Stimulated activated effector memory CD8-positive, alpha-beta T cell treated with anti-CD3 and anti-CD28 coated beads, Interleukin-12 subunit alpha, Interleukin-12 subunit beta, amount 100 ng/mL, for 72 hours (primary cell): ENCODE measurements around the gene TFB1M.
"Not testable (repeated sequence)": the region's sequence is repeated elsewhere in the genome, so short reads cannot be mapped to it uniquely, and the experiment has no call there.

Experiments
- ATAC-seq: fragments of 150-1000 bp; cut with Tn5 transposase; 2 replicates; pipeline ENCODE4 v1.10.0; 2021
- DNase-seq, 2 donors: peaks; one replicate each; pipeline ENCODE4 v3.0.0; 2021 to 2022; ENCODE audit warnings: low spot score in 2 of 2
- H3K27ac Mint-ChIP-seq: one replicate; pipeline ENCODE4 v1.8.0; 2022; ENCODE audit warnings: mild to moderate bottlenecking, mixed read lengths
- H3K36me3 Mint-ChIP-seq: one replicate; pipeline ENCODE4 v1.8.0; 2022; ENCODE audit warnings: mild to moderate bottlenecking, mixed read lengths
- H3K4me1 Mint-ChIP-seq: one replicate; pipeline ENCODE4 v1.8.0; 2022; ENCODE audit warnings: mixed read lengths
- H3K4me3 Mint-ChIP-seq: one replicate; pipeline ENCODE4 v1.8.0; 2022; ENCODE audit warnings: mild to moderate bottlenecking, mixed read lengths
- H3K9me3 Mint-ChIP-seq: one replicate; pipeline ENCODE4 v1.8.0; 2022; ENCODE audit warnings: mixed read lengths

Gene TFB1M

DNA sequence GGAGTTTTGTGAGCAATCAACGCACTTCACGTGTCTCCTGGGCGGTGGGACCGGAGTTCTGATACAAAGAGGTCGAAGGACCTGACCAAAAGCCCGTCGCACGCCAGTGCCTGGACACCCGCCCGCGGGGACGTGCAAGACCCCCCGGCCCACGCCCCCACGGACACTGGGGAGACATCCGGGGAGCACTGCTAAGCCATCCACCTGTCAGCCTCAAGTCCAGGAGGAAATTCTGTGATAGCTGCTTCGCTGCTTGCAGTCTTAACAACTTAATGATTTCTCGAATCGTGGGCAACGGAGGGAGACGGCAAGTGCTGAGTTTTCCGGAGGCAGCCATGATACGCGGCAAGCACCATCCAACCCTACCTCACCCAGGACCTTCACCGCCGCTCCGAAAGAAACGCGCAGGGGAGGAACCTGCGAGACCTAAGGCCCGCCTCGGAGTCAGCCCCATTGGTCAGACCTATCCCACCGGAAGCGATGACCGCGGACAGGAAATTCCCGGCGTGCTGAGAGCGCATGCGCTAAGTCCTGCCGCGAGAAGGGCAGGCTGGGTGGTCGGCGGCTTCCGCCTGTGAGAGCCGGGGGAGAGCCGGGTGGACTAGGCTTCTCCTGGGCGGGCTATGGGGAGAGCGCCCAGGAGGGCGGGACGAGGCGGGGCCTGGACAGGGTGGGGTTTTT is at the start of gene TFB1M:
Gene TFB1M, minus strand, starts transcription at position 393 of the 681 bp plus-strand sequence. Its CDS starts 56 bp downstream, at position 337.
- peak within 1 kb of the TSS; percentile 94 for H3K4me3 Mint-ChIP-seq
- no peaks in the 10 kb centered on the region for H3K9me3 Mint-ChIP-seq
- H3K27ac Mint-ChIP-seq, result peak within 1 kb of the TSS; percentile 97
- H3K36me3 Mint-ChIP-seq, result peaks cover 50% of the 10 kb centered on the region
- peak; percentile 96 to 100 for DNase-seq
- peaks cover 24% of the 10 kb centered on the region for H3K4me1 Mint-ChIP-seq
- ATAC-seq, result peak; percentile 97

DNA sequence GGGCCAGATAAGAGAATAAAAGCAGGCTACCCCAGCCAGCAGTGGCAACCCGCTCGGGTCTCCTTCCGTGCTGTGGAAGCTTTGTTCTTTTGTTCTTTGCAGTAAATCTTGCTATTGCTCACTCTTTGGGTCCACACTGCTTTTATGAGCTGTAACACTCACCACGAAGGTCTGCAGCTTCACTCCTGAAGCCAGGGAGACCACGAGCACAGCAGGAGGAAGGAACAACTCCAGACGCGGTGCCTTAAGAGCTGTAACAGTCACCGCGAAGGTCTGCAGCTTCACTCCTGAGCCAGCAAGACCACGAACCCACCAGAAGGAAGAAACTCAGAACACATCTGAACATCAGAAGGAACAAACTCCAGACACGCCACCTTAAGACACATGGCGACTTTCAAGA is 49.7 kb upstream of the TFB1M start:
- not testable (repeated sequence) for H3K36me3 Mint-ChIP-seq, H3K9me3 Mint-ChIP-seq, H3K4me1 Mint-ChIP-seq, DNase-seq, ATAC-seq, H3K4me3 Mint-ChIP-seq, H3K27ac Mint-ChIP-seq

DNA sequence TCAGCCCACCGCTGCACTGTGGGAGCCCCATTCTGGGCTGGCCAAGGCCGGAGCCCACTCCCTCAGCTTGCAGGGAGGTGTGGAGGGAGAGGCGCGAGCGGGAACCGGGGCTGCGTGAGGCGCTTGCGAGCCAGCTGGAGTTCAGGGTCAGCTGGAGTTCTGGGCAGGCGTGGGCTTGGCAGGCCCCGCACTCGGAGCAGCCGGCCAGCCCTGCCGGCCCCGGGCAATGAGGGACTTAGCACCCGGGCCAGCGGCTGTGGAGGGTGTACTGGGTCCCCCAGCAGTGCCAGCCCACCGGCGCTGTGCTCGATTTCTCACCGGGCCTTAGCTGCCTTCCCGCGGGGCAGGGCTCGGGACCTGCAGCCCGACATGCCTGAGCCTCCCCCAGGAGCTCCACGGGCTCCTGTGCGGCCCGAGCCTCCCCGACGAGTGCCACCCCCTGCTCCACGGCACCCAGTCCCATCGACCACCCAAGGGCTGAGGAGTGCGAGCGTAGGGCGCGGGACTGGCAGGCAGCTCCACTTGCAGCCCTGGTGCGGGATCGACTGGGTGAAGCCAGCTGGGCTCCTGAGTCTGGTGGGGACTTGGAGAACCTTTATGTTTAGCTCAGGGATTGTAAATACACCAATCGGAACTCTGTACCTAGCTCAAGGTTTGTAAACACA is 48.8 kb upstream of the TFB1M start:
- DNase-seq, H3K4me3 Mint-ChIP-seq, H3K27ac Mint-ChIP-seq, H3K36me3 Mint-ChIP-seq, H3K4me1 Mint-ChIP-seq, ATAC-seq, H3K9me3 Mint-ChIP-seq: not testable (repeated sequence)

DNA sequence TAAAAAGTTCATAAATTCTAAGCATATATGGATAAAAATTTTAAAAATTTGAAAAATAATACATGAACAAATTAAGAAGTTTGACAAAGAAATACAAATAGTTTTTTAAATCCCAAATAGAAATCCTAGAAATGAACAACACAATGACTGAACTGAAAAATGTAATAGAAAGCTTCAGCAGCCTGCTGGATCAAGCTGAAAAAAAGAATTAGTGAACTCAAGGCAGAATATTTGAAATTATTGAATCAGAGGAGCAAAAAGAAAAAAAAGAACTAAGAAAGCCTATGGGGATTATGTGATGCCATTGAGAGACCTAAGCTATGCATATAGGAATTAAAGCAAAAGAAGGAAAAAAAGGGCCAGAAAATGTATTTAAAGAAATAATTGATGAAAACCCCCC is 39.9 kb upstream of the TFB1M start:
- Mint-ChIP-seq H3K9me3 (peaks cover 9% of the 10 kb centered on the region), H3K4me3 (no peak overlapping the region), H3K36me3 (no peaks in the 10 kb centered on the region), H3K4me1 (no peaks in the 10 kb centered on the region), H3K27ac (no peak overlapping the region)
- DNase-seq (no peak), ATAC-seq (no peak)

DNA sequence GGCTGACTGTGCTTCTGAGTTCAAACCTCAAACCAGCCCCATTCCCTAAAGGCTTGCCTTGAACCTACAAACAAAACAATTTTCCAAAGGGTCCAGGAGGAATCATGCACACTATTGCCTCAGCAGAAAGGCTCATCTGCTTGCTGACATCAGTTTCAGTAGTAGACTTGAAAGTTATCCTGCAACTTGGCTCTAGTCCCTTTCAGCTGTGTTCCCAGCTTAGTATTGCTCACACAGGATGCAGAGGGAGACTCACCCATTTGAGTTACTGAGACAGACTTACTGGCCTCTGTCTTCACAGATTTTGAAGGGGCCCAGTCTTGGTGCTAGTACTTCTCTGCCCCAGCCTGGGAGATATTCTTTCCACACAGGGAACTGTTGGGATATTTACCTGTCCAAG is 38.5 kb upstream of the TFB1M start:
- peaks cover 4% of the 10 kb centered on the region for H3K4me1 Mint-ChIP-seq
- peaks cover 7% of the 10 kb centered on the region for H3K9me3 Mint-ChIP-seq
- H3K4me3 Mint-ChIP-seq, result no peak overlapping the region
- DNase-seq (no peak), ATAC-seq (no peak)
- no peak overlapping the region for H3K27ac Mint-ChIP-seq
- no peaks in the 10 kb centered on the region for H3K36me3 Mint-ChIP-seq

DNA sequence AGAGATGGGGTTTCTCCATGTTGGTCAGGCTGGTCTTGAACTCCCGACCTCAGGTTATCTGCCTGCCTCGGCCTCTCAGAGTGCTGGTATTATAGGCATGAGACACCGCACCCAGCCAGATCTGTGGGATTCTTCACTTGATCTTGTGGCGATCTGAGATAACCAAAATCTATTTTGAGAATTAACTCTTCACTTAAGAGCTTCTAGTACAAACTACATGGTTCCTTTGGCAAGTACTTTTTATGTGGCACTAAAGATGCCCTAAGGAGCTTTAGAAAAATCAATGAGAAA is 37.8 kb upstream of the TFB1M start:
- Mint-ChIP-seq H3K4me3 (no peak overlapping the region), H3K36me3 (no peaks in the 10 kb centered on the region), H3K9me3 (peaks cover 10% of the 10 kb centered on the region), H3K27ac (no peak overlapping the region), H3K4me1 (peaks cover 7% of the 10 kb centered on the region)
- ATAC-seq, result no peak
- no peak for DNase-seq

DNA sequence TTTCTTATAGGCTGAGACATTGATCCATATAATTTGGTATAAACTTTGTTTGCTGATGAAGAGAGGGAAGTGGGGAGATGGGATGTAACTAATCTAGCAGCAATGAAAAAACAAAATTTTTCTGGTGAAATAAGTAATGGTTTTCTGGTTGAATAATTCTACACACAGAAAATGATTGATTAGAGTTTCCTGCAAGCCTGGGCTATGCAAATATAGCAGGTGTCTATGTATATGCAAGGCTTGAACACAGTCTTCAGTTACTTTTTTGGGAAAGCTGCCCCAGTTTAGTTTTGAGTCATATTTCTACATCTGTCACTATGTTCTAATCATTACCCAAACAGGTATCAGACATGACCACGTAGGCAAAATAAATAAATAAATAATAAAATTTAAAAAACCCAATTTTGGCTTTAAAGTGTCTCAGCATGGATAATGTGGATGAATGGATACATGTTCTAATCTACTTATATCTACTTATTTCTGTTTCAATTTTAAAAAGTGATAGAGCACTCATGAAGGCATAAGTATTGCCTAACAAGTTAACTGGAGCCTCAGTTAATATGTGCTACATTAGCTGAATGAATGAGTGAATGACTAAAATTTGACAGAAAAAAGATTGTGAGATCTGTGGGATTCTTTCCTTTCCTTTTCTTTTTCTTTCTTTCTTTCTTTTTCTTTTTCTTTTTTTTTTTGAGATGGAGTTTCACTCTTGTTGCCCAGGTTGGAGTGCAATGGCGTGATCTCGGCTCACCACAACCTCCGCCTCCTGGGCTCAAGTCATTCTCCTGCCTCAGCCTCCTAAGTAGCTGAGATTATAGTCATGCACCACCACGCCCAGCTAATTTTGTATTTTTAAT is 37.2 kb upstream of the TFB1M start:
- Mint-ChIP-seq H3K36me3 (no peaks in the 10 kb centered on the region), H3K27ac (no peak overlapping the region), H3K9me3 (peaks cover 10% of the 10 kb centered on the region), H3K4me1 (peaks cover 7% of the 10 kb centered on the region), H3K4me3 (no peak overlapping the region)
- DNase-seq (no peak), ATAC-seq (no peak)

DNA sequence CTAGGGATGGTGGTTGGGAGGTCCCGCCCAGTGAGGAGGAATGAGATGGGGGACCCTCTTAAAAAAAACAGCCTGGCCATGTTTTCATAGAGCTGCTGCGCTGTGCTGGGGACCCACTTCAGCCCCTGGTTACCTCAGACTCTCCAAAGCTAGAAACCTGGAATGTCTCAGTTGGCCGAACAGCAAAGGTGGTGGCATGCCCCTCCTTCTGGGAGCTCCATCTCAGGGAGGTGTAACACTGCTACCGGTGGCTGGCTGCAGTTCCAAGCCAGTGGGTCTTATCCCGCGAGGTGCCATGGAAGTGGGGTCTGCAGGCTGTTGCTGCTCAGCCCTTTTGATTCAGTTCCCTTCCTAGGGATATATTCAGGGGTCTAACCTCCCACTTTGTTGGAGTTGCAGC is 35.7 kb upstream of the TFB1M start:
- Mint-ChIP-seq H3K9me3 (peaks cover 9% of the 10 kb centered on the region), H3K4me3 (no peak overlapping the region), H3K27ac (no peak overlapping the region), H3K4me1 (peaks cover 7% of the 10 kb centered on the region), H3K36me3 (no peaks in the 10 kb centered on the region)
- ATAC-seq (no peak), DNase-seq (no peak)

DNA sequence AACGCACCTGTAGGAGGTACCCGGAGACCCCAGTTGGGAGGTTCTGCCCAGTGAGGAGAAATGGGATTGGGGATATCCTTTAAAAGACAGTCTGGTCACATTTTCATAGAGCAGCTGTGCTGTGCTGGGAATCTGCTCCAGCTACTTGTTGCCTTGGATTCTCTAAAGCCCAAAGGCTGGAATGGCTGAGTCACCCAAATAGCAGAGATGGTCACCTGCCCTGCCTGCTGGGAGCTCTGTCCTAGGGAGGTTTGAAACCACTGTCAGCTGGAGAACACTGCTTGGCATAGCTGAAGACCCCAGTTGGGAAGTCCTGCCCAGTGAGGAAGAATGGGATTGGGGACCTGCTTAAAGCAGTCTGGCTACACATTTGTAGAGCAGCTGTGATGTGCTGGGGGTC is 34.8 kb upstream of the TFB1M start:
- H3K27ac Mint-ChIP-seq, result no peak overlapping the region
- H3K9me3 Mint-ChIP-seq, result peaks cover 4% of the 10 kb centered on the region
- H3K4me1 Mint-ChIP-seq, result peaks cover 7% of the 10 kb centered on the region
- DNase-seq, result no peak
- no peaks in the 10 kb centered on the region for H3K36me3 Mint-ChIP-seq
- no peak for ATAC-seq
- H3K4me3 Mint-ChIP-seq, result no peak overlapping the region

DNA sequence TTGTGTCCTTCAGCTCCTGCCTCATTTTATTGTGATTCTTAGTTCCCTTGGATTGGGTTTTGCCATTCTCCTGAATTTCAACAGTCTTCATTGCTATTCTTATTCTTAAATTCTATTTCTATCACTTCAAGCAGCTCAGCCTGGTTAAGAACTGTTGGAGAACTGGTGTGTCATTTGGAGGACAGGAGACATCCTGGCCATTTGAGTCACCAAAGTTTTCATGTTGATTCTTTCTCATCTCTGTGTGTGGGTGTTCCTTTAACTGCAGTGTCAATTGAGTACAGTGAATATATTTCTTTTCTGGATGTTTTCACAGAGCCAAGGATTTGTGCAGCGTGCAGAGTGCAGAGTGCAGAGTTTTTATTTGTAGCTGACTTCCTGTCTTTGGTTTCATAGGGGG is 33.5 kb upstream of the TFB1M start:
- DNase-seq (no peak), ATAC-seq (peak; percentile 76)
- Mint-ChIP-seq H3K4me3 (no peak overlapping the region), H3K27ac (no peak overlapping the region), H3K4me1 (peaks cover 7% of the 10 kb centered on the region), H3K36me3 (no peaks in the 10 kb centered on the region), H3K9me3 (peaks cover 3% of the 10 kb centered on the region)

DNA sequence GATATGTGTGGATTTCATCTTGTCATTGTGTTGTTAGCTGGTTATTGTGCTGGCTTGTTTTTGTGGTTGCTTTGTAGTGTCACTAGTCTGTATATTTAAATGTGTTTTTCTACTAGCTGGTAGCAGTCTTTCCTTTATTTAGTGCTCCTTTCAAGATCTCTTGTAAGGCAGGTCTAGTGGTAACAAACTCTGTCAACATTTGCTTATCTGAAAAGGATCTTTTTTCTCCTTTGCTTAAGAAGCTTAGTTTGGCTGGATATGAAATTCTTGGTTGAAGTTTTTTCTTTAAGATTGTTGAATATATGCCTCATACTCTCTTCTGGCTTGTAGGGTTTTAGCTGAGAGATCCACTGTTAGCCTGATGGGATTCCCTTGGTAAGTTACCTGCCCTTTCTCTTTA is 32.7 kb upstream of the TFB1M start:
- Mint-ChIP-seq H3K36me3 (no peaks in the 10 kb centered on the region), H3K27ac (no peak overlapping the region), H3K9me3 (peaks cover 3% of the 10 kb centered on the region), H3K4me1 (peaks cover 7% of the 10 kb centered on the region), H3K4me3 (no peak overlapping the region)
- ATAC-seq (no peak), DNase-seq (no peak)

DNA sequence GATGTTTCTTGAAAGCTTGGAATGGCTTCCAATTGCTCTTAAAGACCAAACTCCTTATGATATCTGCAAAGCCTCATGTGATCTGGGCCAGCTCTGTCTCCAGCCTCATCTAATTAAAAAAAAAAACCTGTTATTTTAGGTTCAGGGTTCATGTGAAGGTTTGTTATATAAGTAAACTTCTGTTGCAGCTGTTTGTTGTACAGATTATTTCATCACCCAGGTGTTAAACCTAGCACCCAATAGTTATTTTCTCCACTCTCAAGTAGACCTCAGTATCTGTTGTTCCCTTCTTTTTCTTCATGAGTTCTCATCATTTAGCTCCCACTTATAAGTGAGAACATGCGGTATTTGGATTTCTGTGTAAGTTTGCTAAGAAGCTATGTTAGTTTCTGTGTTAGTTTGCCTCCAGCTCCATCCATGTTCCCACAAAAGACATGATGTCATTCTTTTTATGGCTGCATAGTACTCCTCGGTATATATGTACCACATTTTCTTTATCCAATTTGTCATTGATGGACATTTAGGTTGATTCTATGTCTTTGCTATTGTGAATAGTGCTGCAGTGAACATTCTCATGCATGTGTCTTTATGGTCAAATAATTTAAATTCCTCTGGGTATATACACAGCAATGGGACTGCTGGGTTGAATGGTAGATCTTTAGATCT is 30.2 kb upstream of the TFB1M start:
- ATAC-seq (no peak), DNase-seq (no peak)
- no peak overlapping the region for H3K4me3 Mint-ChIP-seq
- H3K36me3 Mint-ChIP-seq, result no peaks in the 10 kb centered on the region
- peaks cover 6% of the 10 kb centered on the region for H3K9me3 Mint-ChIP-seq
- H3K27ac Mint-ChIP-seq, result no peak overlapping the region
- H3K4me1 Mint-ChIP-seq, result peaks cover 13% of the 10 kb centered on the region

DNA sequence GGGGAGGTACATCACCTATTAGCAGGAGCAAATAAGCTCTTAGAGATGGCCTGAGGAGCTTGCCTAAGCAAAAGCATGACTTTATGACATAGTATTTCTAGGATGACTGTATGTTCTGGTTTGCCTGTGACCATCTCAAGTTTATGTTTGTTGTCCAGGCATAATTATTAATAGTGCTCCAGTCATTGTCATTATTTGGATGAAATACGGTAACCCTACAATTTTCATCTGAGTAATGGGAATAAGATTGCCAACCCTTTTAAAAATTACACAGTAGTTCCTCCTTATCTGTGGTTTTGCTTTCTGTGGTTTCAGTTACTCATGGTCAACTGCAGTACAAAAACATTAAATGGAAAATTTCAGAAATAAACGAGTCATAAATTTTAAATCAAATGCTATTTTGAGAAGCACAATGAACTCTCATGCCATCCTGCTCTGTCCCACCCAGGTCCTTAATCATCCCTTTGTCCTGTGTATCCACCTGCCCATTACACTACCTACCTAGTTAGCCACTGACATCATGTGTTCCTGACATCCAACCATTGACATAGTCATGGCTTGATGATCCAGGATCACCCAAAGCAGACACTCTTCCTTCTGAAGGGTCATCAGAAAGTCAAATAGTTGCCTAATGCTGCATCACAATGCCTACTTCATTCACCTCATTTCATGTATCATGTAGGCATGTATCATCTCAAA is 27.0 kb upstream of the TFB1M start:
- peak; percentile 28 for ATAC-seq
- Mint-ChIP-seq H3K36me3 (no peaks in the 10 kb centered on the region), H3K4me3 (no peak overlapping the region), H3K27ac (no peak overlapping the region), H3K4me1 (peaks cover 6% of the 10 kb centered on the region), H3K9me3 (peaks cover 3% of the 10 kb centered on the region)
- DNase-seq, result no peak

DNA sequence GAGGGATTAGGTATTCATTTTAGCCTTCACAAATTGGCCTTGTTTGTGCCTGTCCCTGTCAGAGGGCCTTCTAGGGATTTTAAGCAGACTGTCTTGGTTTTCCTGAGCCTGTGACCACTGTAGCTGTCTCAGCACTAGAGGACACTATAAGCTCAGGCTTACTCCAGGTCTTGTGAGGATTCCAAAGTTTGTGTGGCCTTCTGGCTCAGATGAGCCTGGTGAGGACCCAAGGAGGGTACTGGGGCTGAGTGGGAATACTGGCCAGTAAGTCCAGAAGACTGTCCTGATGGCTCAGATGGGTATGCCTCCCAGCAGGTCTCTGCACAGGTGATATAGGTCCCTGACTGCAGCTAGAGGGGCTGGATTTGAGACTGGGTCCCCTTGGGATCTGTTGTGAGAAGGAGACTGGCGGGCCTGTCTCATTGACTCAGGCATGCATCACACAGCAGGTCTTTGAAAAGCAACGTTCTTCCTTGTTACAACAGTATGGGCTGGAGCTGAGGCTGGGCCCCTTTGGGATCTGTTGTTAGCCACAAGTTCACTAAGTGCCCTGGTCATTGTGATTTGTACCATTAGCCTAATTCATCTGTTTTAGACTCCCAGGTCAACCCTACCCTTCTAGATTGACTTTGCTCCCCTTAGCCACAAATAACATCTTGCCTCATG is 26.3 kb upstream of the TFB1M start:
- no peak for ATAC-seq
- H3K4me1 Mint-ChIP-seq, result peaks cover 6% of the 10 kb centered on the region
- H3K4me3 Mint-ChIP-seq, result no peak overlapping the region
- H3K27ac Mint-ChIP-seq, result no peak overlapping the region
- H3K9me3 Mint-ChIP-seq, result peaks cover 3% of the 10 kb centered on the region
- no peak for DNase-seq
- H3K36me3 Mint-ChIP-seq, result no peaks in the 10 kb centered on the region
